ENCODE measurements around the gene TDRD9.

- TF ChIP-seq, protein P1, sequence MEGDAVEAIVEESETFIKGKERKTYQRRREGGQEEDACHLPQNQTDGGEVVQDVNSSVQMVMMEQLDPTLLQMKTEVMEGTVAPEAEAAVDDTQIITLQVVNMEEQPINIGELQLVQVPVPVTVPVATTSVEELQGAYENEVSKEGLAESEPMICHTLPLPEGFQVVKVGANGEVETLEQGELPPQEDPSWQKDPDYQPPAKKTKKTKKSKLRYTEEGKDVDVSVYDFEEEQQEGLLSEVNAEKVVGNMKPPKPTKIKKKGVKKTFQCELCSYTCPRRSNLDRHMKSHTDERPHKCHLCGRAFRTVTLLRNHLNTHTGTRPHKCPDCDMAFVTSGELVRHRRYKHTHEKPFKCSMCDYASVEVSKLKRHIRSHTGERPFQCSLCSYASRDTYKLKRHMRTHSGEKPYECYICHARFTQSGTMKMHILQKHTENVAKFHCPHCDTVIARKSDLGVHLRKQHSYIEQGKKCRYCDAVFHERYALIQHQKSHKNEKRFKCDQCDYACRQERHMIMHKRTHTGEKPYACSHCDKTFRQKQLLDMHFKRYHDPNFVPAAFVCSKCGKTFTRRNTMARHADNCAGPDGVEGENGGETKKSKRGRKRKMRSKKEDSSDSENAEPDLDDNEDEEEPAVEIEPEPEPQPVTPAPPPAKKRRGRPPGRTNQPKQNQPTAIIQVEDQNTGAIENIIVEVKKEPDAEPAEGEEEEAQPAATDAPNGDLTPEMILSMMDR (IDR thresholded peaks at IDR 0.05; ENCODE audit: low read length): no peak
- TF ChIP-seq EZH2 (IDR thresholded peaks at IDR 0.05; ENCODE audit: borderline replicate concordance, low read length): no peak
Observed at GRCh38 chr14:104090071-104090748, 162.0 kb downstream of the TDRD9 start.
